DMS114 treated with DMSO at 0.1 percent for 48 hours (cell line): ENCODE measurements around the gene ZDHHC7.
"Not testable (repeated sequence)": the region's sequence is repeated elsewhere in the genome, so short reads cannot be mapped to it uniquely, and the experiment has no call there.

Experiments used
- DNase-seq: peaks from one replicate; lab custom pipeline; 2025; ENCODE audit not compliant: unreplicated experiment; lab: John Stamatoyannopoulos, UW

ZDHHC7 gene, protein sequence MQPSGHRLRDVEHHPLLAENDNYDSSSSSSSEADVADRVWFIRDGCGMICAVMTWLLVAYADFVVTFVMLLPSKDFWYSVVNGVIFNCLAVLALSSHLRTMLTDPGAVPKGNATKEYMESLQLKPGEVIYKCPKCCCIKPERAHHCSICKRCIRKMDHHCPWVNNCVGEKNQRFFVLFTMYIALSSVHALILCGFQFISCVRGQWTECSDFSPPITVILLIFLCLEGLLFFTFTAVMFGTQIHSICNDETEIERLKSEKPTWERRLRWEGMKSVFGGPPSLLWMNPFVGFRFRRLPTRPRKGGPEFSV

DNA sequence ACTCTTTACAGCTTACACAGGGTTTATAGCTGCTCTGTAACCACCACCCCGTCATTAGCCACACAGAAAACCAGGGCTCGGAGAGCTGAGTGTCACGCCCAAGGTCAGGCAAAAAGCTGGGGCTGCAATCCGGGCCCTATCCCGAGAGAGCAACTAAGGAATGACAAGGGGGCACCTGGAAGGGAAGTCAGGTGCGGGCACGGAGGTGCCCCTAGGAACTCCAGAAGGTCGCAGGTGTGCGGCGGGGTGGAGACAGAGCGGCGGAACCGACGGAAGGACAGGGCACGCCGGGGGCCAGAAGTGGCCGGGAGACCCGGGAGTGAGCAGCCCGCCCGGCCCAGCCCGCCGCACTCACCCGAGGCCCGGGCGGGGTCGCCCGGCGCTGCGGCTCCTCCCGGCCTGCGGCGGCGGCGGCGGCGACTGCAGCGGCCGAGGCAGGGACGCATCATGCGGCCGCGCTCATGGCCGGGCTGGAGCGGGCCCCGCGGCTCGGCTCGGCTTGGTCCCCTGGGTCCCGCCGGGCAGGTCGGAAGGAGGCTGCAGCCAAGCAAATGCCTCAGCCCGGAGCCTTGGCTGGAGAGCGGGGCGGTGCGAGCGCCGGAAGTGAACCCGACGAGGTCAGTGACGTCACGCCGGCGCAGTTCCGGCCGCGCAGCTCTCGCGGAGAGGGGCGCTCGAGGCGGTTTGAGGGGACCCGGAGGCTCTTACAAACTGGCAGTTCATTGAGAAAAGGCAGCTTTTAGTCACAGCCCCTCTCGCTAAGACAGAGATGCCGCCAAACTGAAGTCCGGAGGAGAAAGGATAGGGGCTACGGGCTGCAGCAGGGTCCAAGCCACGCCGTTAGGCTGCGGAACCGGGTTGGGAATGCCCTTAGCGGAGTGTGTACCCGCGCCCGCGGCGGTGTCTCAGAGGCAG lies at the start of gene ZDHHC7:
TSS of gene ZDHHC7 (minus strand) at position 605 of the 915 bp plus-strand sequence. CDS start 20,917 bp downstream, outside the sequence.
- peak; percentile 75 for DNase-seq

DNA sequence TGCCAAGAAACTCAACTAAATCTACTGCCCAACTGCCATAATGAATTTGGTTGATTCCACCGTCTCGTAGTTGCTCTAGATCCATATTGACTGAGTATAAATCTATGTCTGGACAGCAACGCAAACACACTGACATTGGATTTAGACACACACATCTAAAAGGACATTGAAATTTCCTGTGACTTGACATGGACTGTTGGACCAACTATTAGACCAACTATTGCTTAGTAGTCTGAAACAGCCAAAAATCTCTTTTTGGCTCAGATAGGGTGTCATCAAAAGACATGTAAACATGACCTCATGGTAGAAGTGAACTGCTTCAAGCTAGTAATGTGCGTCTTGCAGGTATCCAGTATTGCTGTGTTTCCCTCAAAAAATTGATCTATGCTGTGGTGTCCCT lies 47.6 kb upstream of the ZDHHC7 start:
- DNase-seq, result no peak

DNA sequence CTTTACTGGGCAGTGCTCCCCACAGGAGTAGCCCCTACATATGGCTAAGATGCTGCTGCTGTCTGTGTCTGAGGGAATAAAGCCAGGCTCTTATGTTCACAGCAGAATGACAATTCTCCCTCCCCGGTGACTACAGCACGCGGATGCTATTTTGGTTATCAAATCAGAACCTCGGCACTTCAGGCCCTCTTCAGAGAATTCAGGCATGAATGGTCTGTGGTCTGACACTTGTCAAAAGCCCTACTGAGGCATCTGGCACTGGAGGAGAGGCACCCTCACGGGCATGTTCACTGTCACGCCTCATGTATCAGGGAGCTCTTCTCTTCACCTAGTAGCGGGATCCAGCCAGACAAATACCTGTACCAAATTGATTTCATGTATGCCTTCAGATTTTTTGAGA lies 46.6 kb upstream of the ZDHHC7 start:
- no peak for DNase-seq

DNA sequence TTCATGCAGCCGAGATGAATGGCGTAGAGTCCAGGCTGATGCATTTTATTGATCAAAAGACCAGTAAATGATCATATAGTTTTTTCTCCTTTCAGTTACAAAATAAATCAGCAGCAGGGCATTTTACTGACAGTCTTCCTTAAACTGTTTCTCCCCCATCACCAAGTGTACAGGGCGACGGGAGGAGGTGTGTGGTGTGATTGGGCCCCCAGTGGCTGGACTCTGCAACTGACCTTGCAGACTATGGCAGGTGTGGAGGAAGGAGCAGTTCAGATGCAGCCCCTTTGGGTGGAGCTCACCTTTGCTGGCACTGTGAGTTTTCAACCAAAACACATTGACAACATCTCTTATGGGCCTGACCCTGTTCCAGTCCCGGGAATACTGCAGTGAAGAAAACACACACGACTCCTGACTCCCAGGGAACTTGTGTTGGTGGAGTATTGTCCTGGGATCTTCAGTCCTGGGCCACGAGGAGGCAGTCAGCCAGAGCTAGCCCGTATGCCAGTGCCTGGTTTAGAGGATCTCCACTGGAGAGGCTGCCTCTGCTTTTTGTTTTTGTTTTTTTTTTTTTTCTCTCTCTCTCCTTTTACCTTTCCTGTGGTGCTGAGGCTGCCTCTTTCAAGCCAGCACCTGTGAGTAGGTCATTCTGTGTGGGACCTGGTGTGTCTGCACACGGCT lies 46.0 kb upstream of the ZDHHC7 start:
- DNase-seq, result no peak

DNA sequence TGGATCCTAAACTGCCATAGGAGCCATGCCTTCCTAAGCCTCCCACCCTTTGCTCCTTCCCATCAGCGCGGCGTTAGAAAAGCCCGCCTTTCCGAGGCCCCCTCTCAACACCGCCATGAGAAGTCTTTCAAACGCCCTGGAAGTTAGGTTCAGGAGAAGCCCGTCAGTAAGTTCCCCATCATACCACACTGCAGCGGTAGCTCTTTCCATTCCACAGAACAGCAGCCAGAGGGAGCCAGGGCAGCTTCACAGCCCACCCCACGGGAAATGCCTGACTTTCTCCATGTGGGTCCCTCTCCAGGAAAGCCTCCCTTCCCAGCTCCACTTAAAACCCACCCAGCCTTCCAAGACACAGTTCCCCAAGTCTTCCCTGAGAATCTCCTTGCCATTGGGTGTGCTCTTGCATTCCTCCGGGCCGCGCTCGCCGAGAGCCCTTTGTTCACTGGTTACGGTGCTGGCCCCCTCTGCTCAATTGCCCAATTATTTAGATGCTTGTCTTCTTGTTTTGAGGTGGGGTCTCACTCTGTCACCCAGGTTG lies 44.9 kb upstream of the ZDHHC7 start:
- no peak for DNase-seq

DNA sequence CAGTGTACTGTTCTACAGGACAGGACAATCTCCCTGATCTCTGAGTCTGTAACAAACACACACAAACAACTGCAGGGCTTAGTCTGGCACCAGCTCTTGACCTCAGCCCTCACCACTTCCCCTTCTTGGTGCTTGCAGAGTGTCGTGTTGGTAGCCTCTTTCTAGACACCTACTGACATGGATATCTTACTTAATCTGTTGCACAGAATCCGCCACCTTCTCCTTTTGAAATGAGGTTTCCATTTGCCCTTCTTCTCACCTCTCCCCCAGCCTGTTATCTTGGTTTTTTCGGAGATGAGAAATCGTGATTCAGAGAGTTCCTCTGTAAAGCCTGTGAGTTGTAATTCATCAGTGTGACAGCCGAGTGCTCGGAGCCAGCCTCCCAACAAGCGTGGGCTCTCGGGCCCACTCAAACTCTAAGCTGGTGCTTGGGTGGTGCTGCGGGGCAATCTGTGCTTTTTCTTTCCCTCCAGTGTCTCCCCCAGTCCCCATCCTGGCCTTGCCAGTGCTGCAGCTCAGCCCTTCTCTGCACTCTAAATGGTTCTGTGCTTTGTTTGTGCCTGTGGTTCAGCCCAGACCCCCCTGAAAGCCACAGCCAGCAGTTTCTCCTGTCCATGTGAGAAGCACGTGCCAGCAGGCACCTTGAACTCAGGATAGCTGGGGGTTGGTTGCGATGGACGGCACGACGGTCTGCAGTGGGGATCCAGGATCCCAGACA lies 44.3 kb upstream of the ZDHHC7 start:
- DNase-seq, result no peak

DNA sequence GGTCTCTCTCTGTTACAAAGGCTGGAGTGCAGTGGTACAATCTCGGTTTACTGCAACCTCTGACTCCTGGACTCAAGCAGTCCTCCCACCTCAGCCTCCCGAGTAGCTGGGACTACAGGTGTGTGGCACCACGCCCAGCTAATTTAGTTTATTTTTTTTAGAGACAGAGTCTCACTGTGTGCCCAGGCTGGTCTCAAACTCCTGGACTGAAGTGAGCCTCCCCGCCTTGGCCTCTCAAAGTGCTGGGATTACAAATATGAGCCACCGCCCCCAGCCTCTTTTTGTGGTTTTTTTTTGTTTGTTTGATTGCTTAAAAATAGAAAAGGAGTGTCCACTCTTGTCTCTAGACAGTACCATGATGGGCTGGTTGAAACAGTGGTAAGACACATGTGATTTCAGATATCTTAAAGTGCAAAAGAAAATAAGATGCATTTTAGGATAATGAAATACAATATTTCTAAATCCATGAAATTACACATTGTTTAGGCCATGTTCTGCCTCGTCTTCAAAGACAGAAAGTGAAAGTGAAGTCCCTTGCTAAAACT lies 43.7 kb upstream of the ZDHHC7 start:
- no peak for DNase-seq

DNA sequence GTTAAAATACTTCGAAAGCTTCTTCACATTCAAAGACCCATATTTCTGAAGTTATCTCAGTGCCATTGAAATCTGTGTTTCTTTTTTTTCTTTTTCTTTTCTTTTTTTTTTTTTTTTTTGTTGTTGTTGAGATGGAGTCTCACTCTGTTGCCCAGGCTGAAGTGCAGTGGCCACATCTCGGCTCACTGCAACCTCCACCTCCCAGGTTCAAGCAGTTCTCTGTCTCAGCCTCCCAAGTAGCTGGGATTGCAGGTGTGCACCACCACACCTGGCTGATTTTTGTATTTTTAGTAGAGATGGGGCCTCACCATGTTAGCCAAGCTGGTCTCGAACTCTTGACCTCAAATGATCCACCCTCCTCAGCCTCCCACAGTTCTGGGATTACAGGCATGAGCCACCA lies 43.0 kb upstream of the ZDHHC7 start:
- not testable (repeated sequence) for DNase-seq

DNA sequence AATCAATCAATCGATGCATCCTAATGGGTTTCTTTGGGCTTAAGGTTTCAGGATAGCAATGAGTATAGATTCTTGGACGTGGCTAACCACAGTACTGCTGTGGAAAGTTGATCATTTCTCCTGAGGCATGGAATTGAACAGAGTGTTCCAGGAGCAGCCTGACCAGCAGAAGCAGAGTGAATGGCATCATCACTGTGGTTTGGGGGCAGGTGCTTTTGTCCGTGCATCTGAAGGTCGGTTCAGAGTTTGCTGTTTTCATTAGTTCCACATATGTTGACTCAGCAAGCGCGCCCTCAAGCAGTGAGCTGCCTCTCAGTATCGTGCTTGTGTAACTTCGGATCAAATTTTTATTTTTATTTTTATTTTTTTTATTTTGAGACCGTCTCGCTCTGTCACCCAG lies 41.2 kb upstream of the ZDHHC7 start:
- no peak for DNase-seq

DNA sequence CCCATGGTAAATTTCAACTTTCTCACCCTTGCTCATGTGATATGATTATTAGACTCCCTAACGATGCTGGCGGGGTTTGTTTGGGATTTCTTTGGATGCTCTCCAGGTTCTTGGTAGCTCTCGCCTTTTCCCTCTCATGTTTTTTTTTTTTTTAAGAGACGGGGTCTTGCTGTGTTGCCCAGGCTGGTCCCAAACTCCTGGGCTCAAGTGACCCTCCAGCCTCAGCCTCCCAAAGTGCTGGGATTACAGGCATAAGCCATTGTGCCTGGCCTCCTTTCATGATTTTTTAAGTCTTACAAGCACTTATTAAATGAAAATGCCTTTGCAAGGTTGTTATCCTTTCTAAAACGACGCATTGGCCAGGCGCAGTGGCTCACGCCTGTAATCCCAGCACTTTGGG lies 40.3 kb upstream of the ZDHHC7 start:
- no peak for DNase-seq

DNA sequence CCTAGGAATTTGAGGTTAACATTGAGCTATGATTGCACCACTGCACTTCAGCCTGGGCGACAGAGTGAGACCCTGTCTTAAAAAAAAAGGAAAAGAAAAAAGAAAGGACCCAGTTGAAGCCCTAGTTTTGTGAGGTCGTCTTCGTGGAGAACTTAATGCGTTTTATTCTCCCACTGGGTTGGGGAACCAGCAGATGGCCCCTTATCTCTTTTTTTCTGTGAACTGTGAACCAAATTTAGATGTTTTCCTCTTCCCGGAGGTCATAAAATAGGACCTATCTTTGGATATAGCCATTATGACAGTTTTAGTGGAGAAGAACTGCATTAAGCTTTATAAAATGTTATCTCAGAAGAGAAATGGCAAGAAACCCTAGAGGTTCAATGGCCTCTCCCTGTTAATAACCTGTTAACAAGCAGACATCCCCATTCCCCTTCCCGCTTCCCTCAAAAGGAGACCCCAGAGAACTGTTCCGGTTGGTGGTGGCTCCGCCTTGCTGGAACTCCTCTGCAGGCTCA lies 39.8 kb upstream of the ZDHHC7 start:
- no peak for DNase-seq

DNA sequence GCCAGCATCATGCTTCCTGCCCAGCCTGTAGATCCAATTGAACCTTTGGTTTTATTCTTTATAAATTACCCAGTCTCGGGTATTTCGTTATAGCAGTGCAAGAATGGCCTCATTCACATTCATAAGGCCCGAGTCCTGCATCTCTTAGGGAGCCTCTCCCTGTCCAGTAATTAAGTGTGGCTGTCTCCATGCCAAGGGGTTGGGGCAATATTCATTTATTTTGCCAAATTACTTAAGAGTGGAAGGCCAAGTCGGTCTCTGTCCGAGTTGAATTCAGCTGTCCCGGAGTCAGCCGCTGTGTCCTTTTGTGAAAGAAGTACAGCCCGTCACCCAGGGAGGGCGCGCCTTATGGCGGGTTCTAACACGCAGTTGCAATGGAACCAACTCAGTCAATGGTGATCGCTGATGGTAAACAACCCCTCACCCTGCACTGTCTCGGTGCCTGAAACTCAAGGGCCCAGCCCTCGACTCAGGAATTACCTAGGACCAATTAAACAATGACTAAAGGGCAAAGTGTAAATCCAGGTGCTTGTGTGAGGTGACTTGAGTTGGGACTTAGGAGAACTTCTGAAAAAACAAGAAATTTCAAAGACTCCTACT lies 38.5 kb upstream of the ZDHHC7 start:
- DNase-seq, result no peak

DNA sequence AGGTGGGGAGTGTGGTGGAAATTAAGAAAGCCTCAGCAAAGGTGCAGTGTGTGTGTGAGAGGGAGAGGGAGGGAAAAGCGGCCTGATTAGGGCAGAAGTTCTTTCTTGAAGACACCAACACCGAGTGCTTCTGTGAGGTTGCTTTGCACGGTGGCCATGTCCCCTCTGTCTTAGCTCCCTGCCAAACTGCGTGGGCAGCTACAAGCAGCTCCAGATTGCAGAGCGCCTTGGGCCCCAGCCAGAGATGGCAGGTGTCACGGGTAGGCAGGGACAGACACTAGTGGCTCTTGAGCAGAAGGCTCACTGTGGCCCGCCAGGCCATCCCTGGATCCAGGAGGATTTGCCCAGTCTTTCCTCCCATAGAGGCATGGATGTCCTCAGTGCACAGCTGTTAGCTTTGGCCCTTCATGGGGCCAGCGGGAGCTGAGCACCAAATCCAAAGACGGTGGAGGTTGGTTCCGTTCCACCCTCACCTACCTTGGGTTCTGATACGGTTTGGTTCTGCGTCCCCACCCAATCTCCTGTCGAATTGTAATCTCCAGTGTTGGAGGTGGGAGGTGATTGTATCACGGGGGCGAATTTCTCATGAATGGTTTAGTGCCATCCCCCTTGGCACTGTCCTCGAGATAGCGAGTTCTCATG lies 37.7 kb upstream of the ZDHHC7 start:
- no peak for DNase-seq

DNA sequence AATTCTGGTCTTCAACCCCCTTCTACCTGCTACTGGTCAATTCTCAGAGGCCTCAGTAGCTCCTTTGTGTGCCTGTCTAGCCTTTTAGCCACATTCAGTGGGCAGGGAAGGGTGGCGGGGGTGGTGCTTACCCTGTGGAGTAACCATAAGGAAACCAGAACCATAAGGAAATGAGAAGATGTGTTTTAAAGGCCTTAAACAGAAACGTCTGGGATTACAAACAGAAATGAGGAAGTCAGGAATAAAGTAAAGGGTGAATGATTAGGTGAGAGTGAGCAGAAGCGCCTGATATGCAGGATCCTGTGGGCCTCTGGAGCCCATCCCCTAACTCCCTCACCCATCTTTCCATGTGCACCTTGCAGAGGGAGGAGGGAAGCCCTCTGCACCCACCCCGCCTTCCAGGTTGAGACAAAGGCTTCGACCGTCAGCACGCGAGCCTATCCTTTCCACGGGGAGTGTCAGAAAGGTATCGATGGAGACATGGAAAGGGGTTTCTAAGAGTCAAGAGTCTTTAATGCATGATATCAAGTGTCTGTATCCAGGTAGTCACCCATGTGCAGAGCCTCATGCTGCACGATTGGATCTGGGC lies 36.6 kb upstream of the ZDHHC7 start:
- no peak for DNase-seq

DNA sequence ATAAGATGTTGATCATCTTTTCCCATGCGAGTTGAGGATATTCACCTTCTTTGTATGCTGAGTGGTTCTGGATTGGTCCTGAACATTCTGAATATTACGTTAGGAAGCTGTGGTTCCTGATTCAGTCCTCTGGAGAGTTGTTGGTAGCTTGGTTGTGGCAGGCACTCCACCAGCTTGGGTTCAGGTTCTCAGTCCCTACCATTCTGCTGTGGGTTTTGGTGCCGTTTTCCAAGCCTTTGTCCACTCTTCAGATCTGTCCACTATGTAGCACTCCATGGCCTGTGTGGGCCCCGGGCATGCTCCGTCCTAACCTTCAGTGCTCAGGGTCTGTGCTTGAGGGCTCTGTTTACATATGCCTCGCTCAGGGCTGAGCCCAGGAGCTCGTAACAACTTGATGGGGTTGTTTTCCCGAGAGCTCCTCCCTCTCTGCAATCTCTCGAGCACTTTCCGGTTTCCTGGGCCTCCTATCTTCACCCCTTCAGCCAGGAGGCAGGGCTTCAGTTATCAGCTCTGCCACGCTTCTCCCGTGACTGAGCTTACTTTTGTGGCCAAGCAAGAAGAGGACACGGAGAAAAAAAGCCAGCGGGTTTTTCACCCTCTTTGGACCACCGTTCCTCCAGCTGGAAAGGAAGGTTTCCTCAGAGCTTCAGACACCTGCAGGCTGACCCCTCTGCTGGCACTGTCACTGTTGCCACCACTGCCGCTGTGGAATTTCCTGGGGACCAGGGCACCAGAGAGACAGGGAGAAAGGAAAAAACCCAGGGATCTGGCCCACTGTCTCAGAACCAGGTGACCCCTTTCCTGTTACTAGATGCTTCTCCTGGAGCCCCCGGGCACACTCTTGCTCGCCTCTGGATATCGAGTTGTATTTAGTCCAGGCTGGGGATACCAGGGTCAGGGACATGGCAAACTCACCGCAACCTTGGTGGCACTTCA lies 35.9 kb upstream of the ZDHHC7 start:
- no peak for DNase-seq

DNA sequence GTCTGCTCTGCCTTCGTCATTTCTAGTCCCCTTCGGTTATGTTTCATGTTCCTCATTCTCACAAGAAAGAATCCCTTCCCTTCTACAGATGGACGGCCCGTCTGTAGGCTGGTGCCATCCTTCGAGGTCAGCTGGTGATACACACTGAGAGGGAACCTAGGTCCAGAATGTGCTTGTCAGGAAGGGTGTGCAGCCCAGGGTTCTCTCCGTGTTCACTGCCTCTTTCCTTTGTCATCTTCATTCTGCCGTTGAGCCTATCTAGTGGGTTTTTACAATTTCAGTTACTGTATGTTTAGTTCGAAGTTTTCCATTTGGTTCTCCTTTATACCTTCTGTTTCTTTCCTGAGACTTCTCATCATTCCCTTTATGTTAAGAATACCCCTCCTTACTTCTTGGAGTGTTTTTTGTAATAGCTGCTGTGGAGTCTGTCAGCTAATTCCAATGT lies 35.2 kb upstream of the ZDHHC7 start:
- no peak for DNase-seq

DNA sequence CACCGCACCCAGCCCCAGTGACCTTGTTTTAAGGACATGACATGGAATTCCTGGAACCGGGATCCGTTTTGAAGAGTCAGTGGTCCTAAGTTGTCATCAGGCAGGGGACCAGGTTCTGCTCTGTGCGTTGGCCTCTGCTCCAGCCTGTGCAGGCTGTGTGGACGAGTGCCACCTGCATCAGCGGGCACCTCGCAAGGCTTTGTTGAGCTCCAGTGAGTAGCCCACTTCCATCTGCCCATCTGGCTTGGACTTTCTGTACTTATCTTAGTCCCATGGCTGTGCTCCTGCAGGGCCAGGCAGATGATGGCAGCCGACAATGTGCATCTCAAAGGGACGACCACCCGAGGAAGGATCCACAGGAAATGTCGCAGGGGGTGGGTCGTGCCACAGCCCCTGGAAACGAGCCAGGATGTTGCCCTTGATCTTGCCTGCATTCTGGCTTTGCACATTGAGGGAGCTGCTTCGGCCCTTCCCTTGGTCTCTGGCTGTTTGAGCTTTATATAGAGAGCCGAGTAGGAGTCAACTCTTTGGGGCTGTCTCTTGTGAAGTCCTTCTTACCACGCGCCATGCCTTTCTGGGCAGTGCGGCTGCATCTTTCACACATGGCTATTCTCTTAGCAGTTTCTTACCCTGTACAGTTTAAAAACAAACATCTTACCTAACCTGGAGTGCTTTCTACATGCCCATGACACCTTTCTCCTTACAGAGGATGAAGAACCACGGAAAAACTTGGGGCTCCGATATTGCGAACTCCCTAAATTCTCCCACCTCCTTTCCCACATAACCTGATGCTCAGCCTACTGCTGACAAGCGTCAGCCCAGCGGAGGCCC lies 34.5 kb upstream of the ZDHHC7 start:
- DNase-seq, result no peak
